Left renal pelvis (tissue), 4 donors: ENCODE measurements around the gene FCHO1. TPM values are rescaled to one million over a fixed set of nuclear protein-coding genes. Genes with fewer than 3 reads are reported as not detected.

Source experiments
- DNase-seq, 4 donors: peaks; one replicate each; pipeline ENCODE4 v3.0.0-alpha.2; 2013; ENCODE audit warnings: low read depth in 4 of 4, low spot score in 3 of 4
- polyA plus RNA-seq, 4 donors: library from polyadenylated mRNA; unstranded; fragments of 120-200 nt; gene quantifications; one replicate each; pipeline ENCODE4 v1.2.1, GENCODE V29; 2013; ENCODE audit not compliant: insufficient read length in 4 of 4

Gene FCHO1
- polyA plus RNA-seq, 4 donors, result 2.0 to 3.2 (median 2.4) TPM

GRCh38 chr19:17727843-17728242 lies 23.4 kb upstream of the FCHO1 start:
- DNase-seq, result no peak

DNA sequence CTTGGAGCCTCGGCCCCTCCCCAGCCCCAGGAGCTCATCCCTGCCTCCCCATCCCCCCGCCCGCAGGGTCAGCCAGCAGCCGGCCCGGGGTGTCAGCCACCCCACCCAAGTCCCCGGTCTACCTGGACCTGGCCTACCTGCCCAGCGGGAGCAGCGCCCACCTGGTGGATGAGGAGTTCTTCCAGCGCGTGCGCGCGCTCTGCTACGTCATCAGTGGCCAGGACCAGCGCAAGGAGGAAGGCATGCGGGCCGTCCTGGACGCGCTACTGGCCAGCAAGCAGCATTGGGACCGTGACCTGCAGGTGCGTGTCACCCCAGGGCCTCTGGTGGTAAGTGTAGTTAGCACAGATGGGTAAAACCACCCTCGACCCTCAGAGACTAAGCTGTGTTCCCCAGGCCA lies 18.1 kb upstream of the FCHO1 start:
- DNase-seq, result no peak

GRCh38 chr19:17734146-17734545 lies 17.1 kb upstream of the FCHO1 start:
- no peak for DNase-seq

GRCh38 chr19:17735410-17735809 lies 15.9 kb upstream of the FCHO1 start:
- no peak for DNase-seq

- no peak for DNase-seq
Observed at GRCh38 chr19:17737690-17738153, 13.6 kb upstream of the FCHO1 start.

- no peak for DNase-seq
Observed at GRCh38 chr19:17739121-17739875, 12.0 kb upstream of the FCHO1 start.

DNA sequence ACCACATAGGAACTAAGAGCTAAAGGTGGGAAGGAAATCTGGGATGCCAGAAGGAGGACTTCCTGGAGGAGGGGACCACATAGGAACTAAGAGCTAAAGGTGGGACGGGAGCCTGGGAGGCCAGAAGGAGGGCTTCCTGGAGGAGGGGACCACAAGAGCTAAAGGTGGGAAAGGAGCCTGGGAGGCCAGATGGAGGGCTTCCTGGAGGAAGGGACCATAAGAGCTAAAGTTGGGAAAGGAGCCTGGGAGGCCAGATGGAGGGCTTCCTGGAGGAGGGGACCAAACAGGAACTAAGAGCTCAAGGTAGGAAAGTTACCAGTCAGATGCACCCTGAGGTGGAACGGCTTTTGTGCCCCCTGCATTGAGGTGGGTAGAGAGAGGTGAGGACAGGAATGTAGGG lies 9.8 kb upstream of the FCHO1 start:
- no peak for DNase-seq

DNA sequence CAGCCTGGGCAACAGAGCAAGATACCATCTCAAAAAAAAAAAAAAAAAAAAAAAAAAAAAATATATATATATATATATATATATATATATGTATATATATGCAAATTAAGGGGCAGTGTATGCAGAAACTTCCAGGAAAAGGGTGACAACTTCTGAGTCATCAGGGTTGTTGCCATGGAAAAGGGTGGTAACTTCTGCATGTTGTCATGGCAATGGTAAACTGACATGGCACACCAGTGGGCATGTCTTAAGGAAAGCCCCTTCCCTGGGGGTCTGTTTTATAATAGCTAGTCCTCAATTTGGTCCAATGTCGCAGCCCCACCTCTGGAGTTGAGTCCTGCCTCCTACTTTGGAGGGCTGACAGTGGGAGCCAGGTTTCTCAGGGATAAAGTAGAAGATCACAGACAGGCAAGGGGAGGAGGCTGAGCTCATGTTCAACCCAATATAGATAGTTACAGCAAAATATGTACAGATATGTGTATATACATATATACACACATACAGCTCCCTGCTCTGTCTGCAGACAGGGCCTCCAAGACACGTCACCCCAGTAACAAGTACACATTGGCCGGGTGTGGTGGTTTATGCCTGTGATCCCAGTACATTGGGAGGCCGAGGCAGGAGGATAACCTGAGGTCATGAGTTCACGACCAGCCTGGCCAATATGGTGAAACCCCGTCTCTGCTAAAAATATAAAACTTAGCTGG lies 7.2 kb upstream of the FCHO1 start:
- no peak for DNase-seq

- peak; percentile 69 to 85 (median 84) for DNase-seq
Observed at GRCh38 chr19:17747205-17748098, 3.8 kb upstream of the FCHO1 start.

- DNase-seq, result no peak
Observed at GRCh38 chr19:17748884-17749638, 2.2 kb upstream of the FCHO1 start.

DNA sequence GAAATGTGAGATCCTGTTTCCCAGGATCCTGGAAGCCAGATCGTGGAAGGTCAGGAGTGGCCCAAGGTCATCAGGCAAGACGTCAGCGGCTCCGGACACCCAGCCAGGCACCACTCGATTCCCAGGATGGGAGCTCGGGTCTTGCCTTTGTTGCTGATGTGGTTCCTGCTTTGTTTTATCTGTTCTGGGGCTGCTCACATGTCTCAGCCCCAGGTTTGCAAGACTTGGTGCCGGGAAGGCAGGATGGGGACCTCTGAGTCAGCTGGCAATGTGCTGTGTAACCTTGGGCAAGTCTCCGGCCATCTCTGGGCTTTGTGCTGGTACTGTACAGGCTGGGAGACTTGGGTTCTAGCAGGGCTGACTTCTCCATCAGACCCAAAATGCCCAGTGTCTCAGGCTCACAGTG lies 1.4 kb upstream of the FCHO1 start:
- DNase-seq, result no peak

GRCh38 chr19:17751912-17752273 lies 616 bp downstream of the FCHO1 start:
- DNase-seq, result no peak

DNA sequence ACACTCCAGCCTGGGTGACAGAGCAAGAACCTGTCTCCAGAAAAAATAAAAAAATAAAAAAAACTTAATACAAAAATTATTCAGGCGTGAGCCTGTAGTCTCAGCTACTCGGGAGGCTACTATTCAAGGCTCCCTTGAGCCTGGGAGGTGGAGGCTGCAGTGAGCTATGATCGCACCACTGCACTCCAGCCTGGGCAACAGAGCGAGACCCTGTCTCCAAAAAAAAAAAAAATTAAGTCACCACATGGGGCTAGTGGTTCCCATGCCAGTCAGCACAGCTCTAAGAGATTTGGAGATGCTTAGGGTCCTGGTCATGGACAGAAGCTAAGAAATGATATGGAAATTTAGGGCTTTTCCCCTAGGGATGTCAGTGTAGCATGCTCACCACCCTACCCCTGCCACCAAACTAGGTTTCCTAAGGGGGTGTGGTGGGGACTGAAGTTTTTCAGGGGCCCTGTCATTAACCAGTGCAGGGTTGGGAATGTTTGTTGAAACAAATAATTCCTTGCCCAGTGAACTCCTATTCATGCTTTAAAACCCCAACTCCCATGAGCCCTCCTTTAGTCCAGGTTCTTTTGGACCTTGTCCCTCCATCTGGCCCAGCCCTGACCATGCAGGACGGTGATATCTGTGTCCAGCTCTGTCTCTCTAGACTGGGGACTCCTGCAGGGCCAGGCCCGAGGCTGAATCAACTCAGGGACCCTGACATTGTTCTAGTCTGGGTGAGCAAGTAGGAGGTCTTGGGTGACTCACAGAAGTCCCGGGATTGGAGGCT lies 1.8 kb downstream of the FCHO1 start:
- no peak for DNase-seq

- no peak for DNase-seq
Observed at GRCh38 chr19:17753976-17754375, 2.7 kb downstream of the FCHO1 start.

GRCh38 chr19:17754634-17755442 lies 3.6 kb downstream of the FCHO1 start:
- no peak for DNase-seq

GRCh38 chr19:17755443-17755890 lies 4.2 kb downstream of the FCHO1 start:
- no peak for DNase-seq

DNA sequence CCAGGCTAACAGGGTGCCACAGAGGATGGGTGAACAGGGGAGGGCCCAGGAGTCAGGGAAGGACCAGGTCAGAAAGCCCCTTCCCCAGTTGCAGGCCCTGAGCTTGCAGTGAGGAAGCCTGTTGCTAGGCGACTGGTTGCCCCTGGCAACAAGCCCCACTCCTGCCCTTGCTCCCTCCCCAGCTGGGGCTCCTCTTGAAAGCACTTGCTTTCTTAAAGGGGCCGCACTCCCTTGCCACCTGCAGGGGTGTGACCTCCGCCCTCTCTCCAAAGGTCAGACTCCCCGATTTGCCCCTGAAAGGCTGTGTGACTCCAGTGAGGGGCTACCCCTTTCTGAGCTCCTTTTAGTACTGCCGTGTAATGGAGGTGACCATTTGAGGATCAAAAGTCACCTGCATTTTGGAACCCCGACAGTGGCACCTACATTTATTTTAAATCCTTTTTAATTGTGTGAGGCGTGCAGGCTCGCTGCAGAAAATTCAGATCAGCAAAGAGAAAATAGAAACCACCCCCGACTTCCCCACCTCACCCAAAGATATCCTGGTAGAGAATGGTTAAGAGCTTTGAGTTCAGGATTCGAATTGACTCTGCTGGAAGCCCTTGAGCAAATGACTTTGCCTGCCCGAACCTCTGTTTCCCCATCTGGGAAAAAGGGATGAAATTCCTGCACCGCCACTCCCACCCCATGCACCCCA lies 4.8 kb downstream of the FCHO1 start:
- DNase-seq, result no peak

- DNase-seq, result no peak
Observed at GRCh38 chr19:17757125-17757524, 5.8 kb downstream of the FCHO1 start.
